AG09309 (cell line): ENCODE measurements around the gene SLC45A3.

Source experiments
- DNase-seq: peaks from one replicate; pipeline ENCODE4 v3.0.0-alpha.2; 2010; ENCODE audit warnings: low read depth
- H3K4me3 ChIP-seq: 2 replicates; pipeline ENCODE4 v1.5.1; 2011; ENCODE audit warnings: mild to moderate bottlenecking, low read depth, low read length, moderate library complexity; ENCODE audit not compliant: control insufficient read depth
- CTCF ChIP-seq: IDR thresholded peaks from 2 replicates; pipeline ENCODE4 v1.5.1; 2011; ENCODE audit warnings: mild to moderate bottlenecking, low read depth, low read length, inconsistent platforms; ENCODE audit not compliant: insufficient read depth, control insufficient read depth; ENCODE audit errors: missing control alignments

Gene SLC45A3

GRCh38 chr1:205661429-205662134 lies 18.7 kb downstream of the SLC45A3 start:
- H3K4me3 ChIP-seq, result no peak overlapping the region
- no peak for DNase-seq
- TF ChIP-seq CTCF, result no peak

- no peak overlapping the region for H3K4me3 ChIP-seq
- no peak for TF ChIP-seq CTCF
- DNase-seq, result no peak
Observed at GRCh38 chr1:205660361-205660760, 19.9 kb downstream of the SLC45A3 start.

GRCh38 chr1:205658943-205659581 lies 21.2 kb downstream of the SLC45A3 start:
- TF ChIP-seq CTCF, result peak; percentile 87
- H3K4me3 ChIP-seq, result no peak overlapping the region
- no peak for DNase-seq

- no peak for DNase-seq
- no peak for TF ChIP-seq CTCF
- H3K4me3 ChIP-seq, result no peak overlapping the region
Observed at GRCh38 chr1:205656236-205656635, 24.1 kb downstream of the SLC45A3 start.

- no peak for DNase-seq
- no peak for TF ChIP-seq CTCF
- H3K4me3 ChIP-seq, result no peak overlapping the region
Observed at GRCh38 chr1:205652984-205653383, 27.3 kb downstream of the SLC45A3 start.

GRCh38 chr1:205650241-205650640 lies 30.1 kb downstream of the SLC45A3 start:
- DNase-seq, result no peak
- no peak for TF ChIP-seq CTCF
- H3K4me3 ChIP-seq, result no peak overlapping the region

- H3K4me3 ChIP-seq, result no peak overlapping the region
- no peak for TF ChIP-seq CTCF
- no peak for DNase-seq
Observed at GRCh38 chr1:205645519-205645918, 34.8 kb downstream of the SLC45A3 start.
